ENCODE results near the gene NALCN. TPM values are rescaled to one million over a fixed set of nuclear protein-coding genes. Genes with fewer than 3 reads are reported as not detected.

NALCN gene
- polyA plus RNA-seq, 5 donors: 0.34 to 0.95 (median 0.40) TPM

GRCh38 chr13:101415358-101416174 lies 742 bp downstream of the NALCN start:
- DNase-seq: no peak

GRCh38 chr13:101412076-101412475 lies 4.2 kb downstream of the NALCN start:
- no peak for DNase-seq

GRCh38 chr13:101408992-101409656 lies 7.2 kb downstream of the NALCN start:
- no peak for DNase-seq

DNA sequence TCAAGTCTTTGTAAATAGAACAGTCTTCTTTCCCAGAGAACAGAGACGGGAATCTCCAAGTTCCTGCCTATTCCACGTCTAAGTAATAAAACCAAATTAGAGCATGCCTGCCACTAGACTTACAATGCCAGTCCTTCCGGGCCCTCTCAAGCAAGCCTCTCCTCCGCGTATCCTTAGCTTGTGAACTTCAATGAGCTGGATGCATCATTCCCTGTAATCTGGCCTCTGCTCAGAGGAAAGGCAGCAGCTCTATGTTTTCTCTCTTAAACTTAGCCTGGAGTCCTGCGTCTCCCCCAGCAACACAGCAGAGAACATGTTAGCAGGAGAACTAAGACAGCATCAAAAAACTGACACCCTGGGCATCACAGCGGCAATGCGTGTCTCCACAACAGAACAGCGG lies 8.2 kb downstream of the NALCN start:
- DNase-seq: no peak

DNA sequence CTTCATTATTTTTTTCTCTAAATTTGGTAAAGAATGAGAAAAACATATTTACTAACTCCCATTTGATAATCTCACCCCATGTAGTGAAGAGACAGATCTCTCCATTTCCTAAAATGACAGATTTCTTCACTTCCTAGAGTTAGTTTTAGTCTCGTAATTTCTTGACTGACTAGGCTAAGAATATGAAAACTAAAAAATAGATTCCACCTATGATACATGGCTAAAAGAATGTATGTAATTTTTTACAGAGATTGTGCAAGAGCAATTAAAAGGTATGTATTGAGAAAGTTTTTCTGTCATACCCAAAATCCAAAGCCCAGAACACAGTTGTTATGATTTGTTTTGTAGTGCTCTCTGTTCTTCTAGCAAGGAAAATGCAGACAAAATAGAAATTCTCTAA lies 9.5 kb downstream of the NALCN start:
- DNase-seq: no peak

DNA sequence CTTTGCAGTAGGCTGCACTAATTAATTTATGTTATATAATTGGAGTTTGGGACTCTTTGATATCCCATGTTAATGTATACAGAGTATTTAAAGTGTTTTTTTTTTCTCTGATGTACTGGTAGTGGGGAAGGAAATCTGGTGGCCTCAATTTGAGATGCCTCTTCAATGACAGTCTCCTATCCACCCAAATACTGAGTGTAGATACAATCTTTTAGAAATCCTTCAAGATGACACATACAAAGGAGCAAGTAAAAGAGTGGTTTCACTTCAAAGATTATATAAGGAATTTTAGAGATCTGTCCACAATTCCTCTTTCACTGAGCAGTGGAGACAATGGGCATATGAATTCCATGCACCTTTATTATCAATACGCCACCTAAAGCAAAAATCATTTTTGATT lies 15.1 kb downstream of the NALCN start:
- no peak for DNase-seq

GRCh38 chr13:101399365-101399764 lies 16.9 kb downstream of the NALCN start:
- no peak for DNase-seq

- DNase-seq: no peak
Observed at GRCh38 chr13:101398920-101399319, 17.4 kb downstream of the NALCN start.

DNA sequence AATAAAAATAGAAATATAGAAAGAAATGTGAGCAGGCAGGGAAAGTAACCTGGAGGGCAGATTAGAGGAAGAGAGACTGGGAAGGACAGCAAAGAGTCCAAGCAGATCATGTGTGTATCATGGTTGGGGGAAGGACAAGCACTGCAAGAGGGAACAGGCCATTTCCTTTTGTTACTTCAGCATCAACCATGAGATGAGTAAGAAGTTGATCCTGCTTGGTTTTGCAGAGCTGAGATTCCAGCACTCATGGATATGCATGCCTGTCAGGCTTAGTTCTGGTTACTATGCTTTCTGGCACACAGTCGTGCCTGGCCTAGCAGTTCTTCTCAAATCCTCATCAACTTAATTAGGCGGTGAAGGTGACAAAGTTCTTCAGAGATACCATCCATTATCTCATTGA lies 18.1 kb downstream of the NALCN start:
- DNase-seq: no peak

DNA sequence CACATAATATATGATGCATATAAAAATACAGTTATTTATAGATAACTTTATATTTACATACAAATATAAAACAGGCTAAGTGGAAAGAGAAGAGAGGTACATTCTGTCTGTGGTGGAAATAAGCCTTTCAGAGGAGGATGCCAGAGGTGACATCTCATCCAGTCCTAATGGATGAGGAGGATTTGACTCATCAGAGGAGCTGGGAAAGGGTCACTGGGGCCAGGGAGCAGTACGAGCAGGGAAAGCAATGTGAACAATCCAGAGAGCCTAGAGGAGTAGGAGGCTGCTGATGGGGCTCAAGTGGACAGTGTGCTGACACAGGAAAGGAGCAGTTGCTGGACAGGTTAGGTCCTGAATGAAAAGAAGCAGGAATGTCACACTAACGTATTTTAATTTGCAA lies 18.6 kb downstream of the NALCN start:
- no peak for DNase-seq

- DNase-seq: no peak
Observed at GRCh38 chr13:101394605-101395004, 21.7 kb downstream of the NALCN start.

- DNase-seq: no peak
Observed at GRCh38 chr13:101393140-101393539, 23.2 kb downstream of the NALCN start.

DNA sequence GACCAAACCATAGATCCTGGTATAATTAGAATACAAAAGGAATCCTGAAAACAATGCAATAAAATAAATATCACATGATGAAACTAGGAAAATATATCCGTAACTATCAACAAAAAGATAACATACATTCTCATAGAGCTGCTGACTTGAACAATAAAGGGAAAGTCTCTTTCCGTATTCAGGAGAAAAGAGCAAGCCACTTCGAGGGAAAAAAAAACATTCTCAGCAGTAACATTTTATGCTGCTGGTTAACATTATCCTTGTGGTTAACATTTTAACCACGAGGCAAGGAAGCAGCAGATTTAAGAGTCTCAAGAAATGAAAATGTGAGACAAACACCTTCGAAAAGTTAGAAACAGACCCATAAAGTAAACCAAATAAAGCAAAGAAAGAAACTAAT lies 25.8 kb downstream of the NALCN start:
- DNase-seq: no peak

GRCh38 chr13:101384929-101385328 lies 31.4 kb downstream of the NALCN start:
- no peak for DNase-seq

- no peak for DNase-seq
Observed at GRCh38 chr13:101383595-101383994, 32.7 kb downstream of the NALCN start.

- no peak for DNase-seq
Observed at GRCh38 chr13:101382701-101383100, 33.6 kb downstream of the NALCN start.

DNA sequence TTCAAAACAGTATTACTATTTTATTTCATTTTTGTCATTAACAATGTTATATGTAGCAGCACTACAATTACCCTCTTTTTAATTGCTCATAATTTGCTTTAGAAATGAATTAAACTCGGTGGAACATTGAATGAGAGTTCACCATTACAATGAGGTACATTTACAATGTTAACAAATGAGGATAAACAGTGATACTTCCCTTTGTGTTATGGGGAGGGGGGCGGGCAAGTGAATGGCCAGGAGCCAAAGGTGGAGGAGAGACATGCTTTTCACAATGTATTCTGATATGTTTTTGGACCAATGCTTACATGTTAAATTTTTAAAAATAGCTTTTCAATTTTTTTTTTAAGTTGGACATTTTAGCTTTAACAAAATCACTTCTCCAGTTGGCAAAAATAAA lies 34.2 kb downstream of the NALCN start:
- no peak for DNase-seq

- no peak for DNase-seq
Observed at GRCh38 chr13:101360525-101360924, 55.8 kb downstream of the NALCN start.

GRCh38 chr13:101354895-101355294 lies 61.4 kb downstream of the NALCN start:
- DNase-seq: no peak

DNA sequence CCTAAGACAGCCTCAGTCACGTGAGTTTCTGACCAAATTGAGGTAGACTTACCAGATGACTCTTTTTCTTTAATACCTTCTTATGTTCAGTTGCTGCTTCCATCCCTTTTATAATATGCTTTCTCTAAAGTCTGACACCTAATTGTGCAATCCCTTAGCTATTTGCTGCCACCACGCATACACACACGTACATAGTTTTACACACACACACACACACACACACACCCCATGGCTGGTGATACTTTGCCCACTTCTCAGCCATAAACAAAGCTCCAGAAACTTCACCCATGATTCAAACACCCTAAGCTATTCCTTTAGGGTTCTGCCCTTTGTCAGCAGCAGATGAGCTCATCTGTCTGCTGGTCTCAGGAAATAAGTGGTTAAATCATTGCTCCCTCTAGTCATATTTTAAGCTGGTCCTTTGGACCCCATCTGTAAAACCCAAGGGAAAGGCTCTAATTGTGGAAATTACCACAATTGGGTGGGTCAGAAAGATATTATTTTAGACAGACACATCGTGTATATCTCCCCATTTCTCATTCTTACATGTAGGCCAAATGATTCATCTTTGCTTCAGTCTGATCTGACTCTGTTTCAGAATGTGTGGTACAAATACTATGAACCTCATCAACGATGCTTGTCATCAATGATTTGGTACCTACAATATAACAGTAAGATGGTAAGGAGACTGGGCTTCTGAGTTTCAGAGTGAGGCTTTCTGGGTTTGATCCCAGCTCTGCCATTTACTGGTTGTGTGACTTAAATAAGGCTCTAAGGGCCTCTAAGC lies 69.2 kb downstream of the NALCN start:
- no peak for DNase-seq

DNA sequence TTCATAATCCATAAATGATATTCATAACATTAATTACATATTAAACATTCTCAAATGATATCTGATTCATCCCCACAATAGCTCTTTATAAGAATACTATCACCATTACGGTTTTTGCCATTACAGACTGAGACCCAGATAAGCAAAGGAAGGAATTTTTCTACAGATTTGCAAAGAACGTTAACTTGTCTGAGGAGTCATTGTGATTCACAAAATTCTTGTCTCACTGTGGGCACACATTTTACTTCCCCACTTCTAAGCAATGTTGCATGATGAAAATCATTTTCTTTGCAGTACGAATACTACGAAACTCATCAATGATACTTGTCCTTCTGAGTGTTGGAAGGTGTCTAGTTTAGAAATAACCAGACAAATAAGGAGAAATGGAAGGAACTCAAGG lies 70.1 kb downstream of the NALCN start:
- no peak for DNase-seq

DNA sequence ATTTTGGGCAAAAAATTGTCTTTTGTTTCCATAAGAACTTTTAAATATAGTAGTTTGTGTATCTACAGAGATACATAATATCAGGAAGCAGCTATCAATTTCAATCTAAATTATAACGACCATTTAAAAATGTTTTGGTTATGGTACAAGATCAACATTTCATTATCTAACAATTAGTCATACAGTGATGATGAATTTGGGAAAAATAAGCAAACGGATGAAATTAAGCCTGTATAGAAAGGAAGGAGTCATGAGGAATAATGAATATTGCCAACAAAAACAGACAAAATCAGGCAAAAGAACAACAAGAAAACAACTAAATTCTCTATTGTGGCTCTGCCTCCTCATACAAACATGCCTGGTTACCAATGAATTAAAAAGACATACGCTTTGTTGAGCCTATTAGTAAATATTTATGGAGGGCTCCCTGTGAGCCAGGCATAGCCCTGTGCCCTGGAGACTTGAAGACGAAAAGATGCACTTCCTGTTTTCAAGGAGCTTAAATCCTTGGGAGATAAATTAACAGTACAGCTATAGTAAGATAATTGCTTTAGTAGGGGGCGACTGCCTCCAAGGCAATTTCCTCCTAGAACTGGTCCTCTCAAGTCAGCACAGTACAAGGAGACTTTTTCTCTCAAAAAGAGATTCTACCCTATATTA lies 73.0 kb downstream of the NALCN start:
- no peak for DNase-seq
